Fibroblast of skin of abdomen (primary cell): Measurements from ENCODE around the gene FSCN2.

Source experiments
- DNase-seq: peaks from one replicate; pipeline ENCODE4 v3.0.0-alpha.2; 2013

FSCN2 gene

GRCh38 chr17:81513753-81514488 lies 14.3 kb upstream of the FSCN2 start:
- DNase-seq = peak; percentile 79

GRCh38 chr17:81514489-81514738 lies 13.8 kb upstream of the FSCN2 start:
- DNase-seq = no peak

- peak; percentile 95 for DNase-seq
Observed at GRCh38 chr17:81514739-81515529, 13.2 kb upstream of the FSCN2 start.

GRCh38 chr17:81515530-81516041 lies 12.6 kb upstream of the FSCN2 start:
- DNase-seq = no peak

- DNase-seq = no peak
Observed at GRCh38 chr17:81516439-81516838, 11.7 kb upstream of the FSCN2 start.

- no peak for DNase-seq
Observed at GRCh38 chr17:81517009-81517338, 11.2 kb upstream of the FSCN2 start.

GRCh38 chr17:81517339-81518112 lies 10.7 kb upstream of the FSCN2 start:
- peak; percentile 43 for DNase-seq

GRCh38 chr17:81518113-81518784 lies 9.9 kb upstream of the FSCN2 start:
- DNase-seq = no peak

- no peak for DNase-seq
Observed at GRCh38 chr17:81518785-81519283, 9.3 kb upstream of the FSCN2 start.

- no peak for DNase-seq
Observed at GRCh38 chr17:81519284-81520020, 8.7 kb upstream of the FSCN2 start.

GRCh38 chr17:81520021-81520901 lies 7.9 kb upstream of the FSCN2 start:
- no peak for DNase-seq

- peak; percentile 52 for DNase-seq
Observed at GRCh38 chr17:81522491-81523401, 5.4 kb upstream of the FSCN2 start.

- no peak for DNase-seq
Observed at GRCh38 chr17:81523402-81524038, 4.7 kb upstream of the FSCN2 start.

- DNase-seq = no peak
Observed at GRCh38 chr17:81524039-81524864, 3.9 kb upstream of the FSCN2 start.

- DNase-seq = no peak
Observed at GRCh38 chr17:81524865-81525159, 3.4 kb upstream of the FSCN2 start.

- DNase-seq = no peak
Observed at GRCh38 chr17:81526662-81527571, 1.3 kb upstream of the FSCN2 start.

GRCh38 chr17:81528384-81528650 lies 140 bp downstream of the FSCN2 start:
- DNase-seq = no peak
